GM12891 (cell line): ENCODE data around the gene TMEFF1.
A peak's percentile ranks its signal among the peaks of the same experiment; 100 is the strongest.

Source experiments
- DNase-seq: peaks from one replicate; pipeline ENCODE4 v3.0.0; 2011; ENCODE audit warnings: low spot score; ENCODE audit not compliant: insufficient read length
- FAIRE-seq: peaks from 2 replicates; lab custom pipeline; 2011; peaks lifted over from hg19 to GRCh38; lab: Jason Lieb, UNC
- PAX5 ChIP-seq: IDR thresholded peaks from 2 replicates; pipeline ENCODE4 v1.6.1; 2011; ENCODE audit warnings: low read length, moderate library complexity, mild to moderate bottlenecking; ENCODE audit not compliant: insufficient read depth, severe bottlenecking
- POLR2A ChIP-seq: IDR thresholded peaks from 2 replicates; pipeline ENCODE4 v1.6.1; 2011; ENCODE audit warnings: low read depth, low read length, control low read depth
- POLR2AphosphoS5 ChIP-seq: IDR thresholded peaks from 2 replicates; pipeline ENCODE4 v1.6.1; 2011; ENCODE audit warnings: low read depth, low read length, control low read depth
- POU2F2 ChIP-seq: IDR thresholded peaks from 2 replicates; pipeline ENCODE4 v1.6.1; 2011; ENCODE audit warnings: low read depth, mild to moderate bottlenecking, control low read depth, low read length, moderate library complexity
- SPI1 ChIP-seq: IDR thresholded peaks from 2 replicates; pipeline ENCODE4 v1.6.1; 2011; ENCODE audit warnings: low read depth, low read length, control low read depth
- TAF1 ChIP-seq: IDR thresholded peaks from 2 replicates; pipeline ENCODE4 v1.6.1; 2011; ENCODE audit warnings: low read depth, low read length, control low read depth

TMEFF1 gene

DNA sequence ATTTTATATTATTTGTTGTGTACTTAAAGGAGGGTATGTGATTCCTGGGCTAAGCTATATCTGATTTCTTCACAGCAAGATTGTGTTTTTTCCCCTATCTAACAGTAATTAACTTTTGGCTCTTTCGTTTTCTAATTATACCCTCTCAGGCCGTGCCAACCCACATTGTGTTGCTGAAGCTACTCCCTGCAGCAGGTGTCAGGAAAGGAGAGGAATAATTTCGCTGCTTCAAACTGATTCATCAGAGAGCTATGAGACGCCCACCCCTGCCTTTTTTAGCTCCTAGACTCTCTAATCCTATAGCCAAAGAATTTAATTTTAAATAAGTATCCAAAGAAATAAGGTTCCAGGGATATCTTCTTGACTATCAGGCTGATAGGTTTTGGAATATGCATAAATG lies 108.7 kb downstream of the TMEFF1 start:
- FAIRE-seq (no peak), DNase-seq (no peak)
- TF ChIP-seq POLR2AphosphoS5 (no peak), PAX5 (no peak), TAF1 (no peak), POU2F2 (no peak), POLR2A (no peak), SPI1 (no peak)

DNA sequence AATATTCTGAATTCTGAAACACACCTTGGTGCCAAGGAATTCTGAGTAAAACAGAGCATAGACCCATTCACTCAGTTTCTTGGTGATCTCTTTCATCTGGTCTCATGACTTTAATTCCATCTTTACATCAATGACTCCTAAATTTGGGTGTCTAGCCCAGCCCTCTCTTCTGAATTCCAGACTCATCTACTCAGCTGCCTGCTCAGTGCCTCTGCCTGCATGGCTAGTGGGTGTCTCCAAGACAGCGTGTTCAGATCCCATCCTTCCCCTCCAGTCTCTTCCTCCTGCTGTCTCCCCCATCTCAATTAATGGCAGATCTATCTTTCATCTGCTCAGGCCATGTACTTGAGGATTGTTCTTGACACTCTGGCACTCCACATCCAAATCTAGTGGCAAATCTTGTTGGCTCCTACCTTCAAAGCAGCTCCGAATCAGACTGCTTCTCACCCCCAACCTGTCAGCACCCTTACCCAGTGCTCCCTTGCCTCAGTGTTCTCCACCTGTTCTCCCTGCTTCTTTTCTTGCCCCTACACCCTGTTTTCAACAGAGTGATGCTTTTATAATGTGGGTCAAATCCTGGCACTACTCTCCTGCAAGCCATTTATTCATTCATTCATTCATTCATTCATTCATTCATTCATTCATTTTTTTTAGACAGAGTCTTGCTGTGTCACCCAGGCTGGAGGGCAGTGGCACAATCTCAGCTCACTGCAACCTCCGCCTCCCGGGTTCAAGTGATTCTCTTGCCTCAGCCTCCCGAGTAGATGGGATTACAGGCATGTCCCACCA lies 110.3 kb downstream of the TMEFF1 start:
- FAIRE-seq (no peak), DNase-seq (no peak)
- TF ChIP-seq POLR2AphosphoS5 (no peak), PAX5 (no peak), POLR2A (no peak), TAF1 (no peak), SPI1 (no peak), POU2F2 (no peak)

DNA sequence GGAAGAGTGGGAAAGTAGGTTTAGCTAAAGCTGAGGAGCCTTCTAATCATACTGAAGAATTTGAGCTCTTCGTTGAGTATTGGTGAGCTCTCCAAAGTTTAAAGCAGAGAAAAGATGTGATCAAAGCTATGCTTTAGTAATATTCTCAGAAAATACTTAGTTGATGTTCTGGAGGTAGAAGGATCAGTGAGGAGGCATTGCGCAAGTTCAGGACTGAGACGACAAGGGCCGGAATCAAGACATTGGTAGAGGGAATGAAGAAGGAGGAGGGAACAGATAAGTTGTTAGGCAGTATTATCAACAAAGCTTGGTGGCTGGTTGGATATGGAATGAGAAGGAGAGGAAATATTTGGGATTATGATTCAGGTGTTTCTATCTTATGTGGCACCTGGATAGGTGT lies 112.0 kb downstream of the TMEFF1 start:
- no peak for TF ChIP-seq TAF1
- TF ChIP-seq POLR2AphosphoS5, result no peak
- no peak for TF ChIP-seq POLR2A
- no peak for TF ChIP-seq PAX5
- no peak for TF ChIP-seq POU2F2
- TF ChIP-seq SPI1, result no peak
- FAIRE-seq (no peak), DNase-seq (no peak)

DNA sequence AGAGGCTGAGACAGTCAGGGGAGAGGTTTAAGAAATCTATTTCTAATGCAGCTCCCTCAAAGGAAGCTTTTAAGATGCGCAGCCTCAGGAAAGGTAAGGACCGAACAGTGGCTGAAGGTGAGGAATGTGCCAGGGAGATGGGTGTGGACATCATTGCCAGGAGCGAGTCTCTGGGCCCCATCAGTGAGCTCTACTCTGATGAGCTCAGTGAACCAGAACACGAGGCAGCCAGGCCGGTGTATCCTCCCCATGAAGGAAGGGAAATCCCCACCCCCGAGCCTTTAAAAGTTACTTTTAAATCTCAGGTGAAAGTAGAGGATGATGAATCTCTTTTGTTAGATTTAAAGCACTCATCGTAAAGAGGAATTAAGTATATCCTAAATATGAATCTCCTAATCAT lies 113.1 kb downstream of the TMEFF1 start:
- TF ChIP-seq SPI1 (no peak), PAX5 (peak; percentile 30), POLR2A (no peak)
- no peak for FAIRE-seq
- DNase-seq, result no peak

DNA sequence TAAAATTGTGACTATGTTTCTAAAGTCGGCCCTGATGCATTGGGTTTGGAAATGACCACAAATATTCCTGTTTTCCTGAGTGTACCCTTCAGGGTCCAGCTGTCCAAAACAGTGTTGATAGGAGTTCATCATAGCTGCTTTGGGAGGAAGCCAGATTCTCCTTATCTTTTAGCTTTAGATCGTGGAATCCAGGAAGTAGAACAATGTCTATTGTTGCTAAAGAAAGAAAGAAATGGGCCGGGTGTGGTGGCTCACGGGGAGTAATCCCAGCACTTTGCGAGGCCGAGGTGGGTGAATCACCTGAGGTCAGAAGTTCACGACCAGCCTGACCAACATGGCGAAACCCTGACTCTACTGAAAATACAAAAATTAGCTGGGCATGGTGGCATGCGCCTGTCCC lies 114.4 kb downstream of the TMEFF1 start:
- no peak for TF ChIP-seq TAF1
- no peak for FAIRE-seq
- no peak for DNase-seq

DNA sequence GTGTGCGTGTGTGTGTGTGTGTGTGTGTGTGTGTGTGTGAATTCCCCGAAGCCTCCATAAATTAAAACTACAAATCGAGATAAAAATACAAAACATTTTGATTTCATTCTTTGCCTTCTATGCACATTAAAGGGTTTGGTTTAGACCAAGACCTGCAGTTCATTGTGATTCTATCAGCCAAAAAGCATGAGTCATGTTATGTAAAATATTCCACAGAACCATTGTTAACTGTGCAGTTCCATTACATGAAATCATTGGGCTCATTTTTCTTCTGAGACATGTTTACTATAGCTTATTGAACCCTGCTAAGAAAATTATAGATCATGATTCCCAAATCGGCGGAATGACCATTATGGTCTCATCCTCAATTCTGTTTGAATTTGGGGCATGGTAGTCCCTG lies 116.6 kb downstream of the TMEFF1 start:
- no peak for TF ChIP-seq PAX5
- TF ChIP-seq POLR2AphosphoS5, result no peak
- TF ChIP-seq TAF1, result no peak
- TF ChIP-seq POU2F2, result no peak
- TF ChIP-seq SPI1, result no peak
- TF ChIP-seq POLR2A, result no peak
- DNase-seq (no peak), FAIRE-seq (no peak)

DNA sequence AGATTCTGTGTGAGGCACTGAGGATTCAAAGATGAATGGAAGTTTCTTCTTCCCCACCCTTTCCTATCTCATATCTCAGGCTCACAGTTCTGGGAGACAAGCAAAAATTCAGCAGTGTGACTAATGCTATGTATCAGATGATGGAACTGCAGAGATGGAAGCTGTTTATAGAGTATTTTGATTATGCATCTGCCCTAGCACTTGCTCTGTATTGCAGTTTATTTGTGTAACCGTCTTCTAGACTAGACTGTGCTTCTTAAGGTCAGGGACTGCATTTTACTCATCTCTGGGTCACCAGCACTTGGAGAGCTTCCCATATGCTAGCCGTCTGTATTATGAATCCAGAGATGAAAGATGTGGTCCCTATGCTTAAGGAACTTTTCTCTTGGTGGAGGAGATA lies 117.5 kb downstream of the TMEFF1 start:
- TF ChIP-seq PAX5, result no peak
- no peak for TF ChIP-seq TAF1
- no peak for TF ChIP-seq POLR2A
- no peak for TF ChIP-seq POU2F2
- no peak for TF ChIP-seq SPI1
- no peak for TF ChIP-seq POLR2AphosphoS5
- DNase-seq (no peak), FAIRE-seq (no peak)

DNA sequence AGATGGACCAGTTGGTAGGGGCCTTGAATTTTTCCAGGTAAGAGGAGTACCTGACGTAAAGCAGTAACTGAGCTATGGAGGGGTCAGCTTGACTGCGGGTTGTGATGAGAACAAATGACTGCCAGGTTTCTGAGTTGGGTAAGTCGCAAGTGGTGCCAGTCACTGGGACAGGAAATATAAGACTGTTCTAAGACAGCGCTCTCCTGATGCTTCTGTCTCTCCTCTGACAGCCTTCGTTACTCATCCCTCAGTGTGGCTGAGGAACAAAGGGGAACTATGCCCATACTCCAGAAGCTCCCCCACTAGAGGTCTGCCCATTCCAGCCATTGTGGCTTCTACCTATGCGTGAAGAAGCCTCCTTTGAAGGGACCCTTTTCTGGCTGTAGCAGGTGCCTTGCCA lies 118.2 kb downstream of the TMEFF1 start:
- TF ChIP-seq PAX5, result no peak
- no peak for TF ChIP-seq POLR2AphosphoS5
- no peak for TF ChIP-seq POU2F2
- no peak for TF ChIP-seq POLR2A
- no peak for TF ChIP-seq TAF1
- no peak for TF ChIP-seq SPI1
- DNase-seq, result no peak
- no peak for FAIRE-seq

DNA sequence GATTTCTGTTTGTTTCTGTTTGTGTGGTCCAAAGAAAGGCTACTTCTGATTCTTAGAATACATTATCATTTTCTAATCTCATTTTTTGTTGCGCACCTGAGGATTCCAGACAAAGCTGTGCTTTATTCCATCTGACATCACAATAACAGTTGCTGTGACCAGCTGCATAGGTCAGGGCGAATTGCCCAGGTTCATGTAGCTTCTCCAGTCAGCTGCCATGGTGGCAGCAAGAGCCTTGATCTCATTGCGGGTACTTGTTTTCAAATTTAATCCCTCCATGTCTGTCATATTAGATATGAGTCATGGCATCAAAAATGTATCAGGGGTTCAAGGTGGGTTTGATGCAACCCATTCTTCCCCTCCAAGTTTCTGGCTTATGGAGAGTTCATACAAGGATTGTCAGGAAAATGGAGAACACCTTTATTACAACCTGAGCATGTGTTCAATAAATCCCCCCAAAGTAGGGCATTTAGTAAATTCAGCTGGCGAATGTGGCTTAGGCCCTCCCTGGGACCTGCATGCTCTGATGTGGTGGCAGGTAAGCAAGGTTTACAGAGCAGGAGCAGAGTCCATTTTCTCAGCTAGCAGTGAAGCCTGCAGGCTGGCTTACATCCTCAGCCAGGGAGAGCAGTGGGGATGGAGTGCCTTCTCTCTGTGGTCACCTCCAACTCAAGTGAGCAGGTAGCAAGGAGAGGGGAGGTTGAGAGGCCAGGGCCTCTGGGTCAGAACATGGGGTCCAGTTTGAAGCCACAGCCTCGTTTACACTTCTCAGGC lies 118.9 kb downstream of the TMEFF1 start:
- FAIRE-seq (peak; percentile 23), DNase-seq (no peak)
- TF ChIP-seq POLR2AphosphoS5 (no peak), TAF1 (no peak), POLR2A (no peak), PAX5 (no peak), SPI1 (no peak), POU2F2 (no peak)
